ENCODE measurements around the gene PBX1. TPM values are rescaled to one million over a fixed set of nuclear protein-coding genes. Genes with fewer than 3 reads are reported as not detected.

PBX1 gene
- total RNA-seq, 1 experiment from 2014 or later: 9.8 TPM

- H3K4me2 ChIP-seq (ENCODE audit: low read length): no peak overlapping the region
- ChIA-PET CTCF (interaction anchor here (0.6 to 0.7 kb wide), 2 partner anchors 8 to 212 kb away, joined by 3 read pairs; no protein-coding TSS in a partner anchor), POLR2A (ENCODE audit: unreplicated experiment) (no interaction called here)
These were observed 65.4 kb downstream of the PBX1 start for GRCh38 chr1:164624400-164624799.

GRCh38 chr1:164625004-164625617 lies 66.1 kb downstream of the PBX1 start:
- Histone ChIP-seq H3K79me2 (ENCODE audit: low read length) (no peaks in the 10 kb centered on the region), H4K20me1 (ENCODE audit: low read length) (no peaks in the 10 kb centered on the region), H3K4me2 (ENCODE audit: low read length) (no peak overlapping the region), H3K27me3 (ENCODE audit: low read length) (no peaks in the 10 kb centered on the region), H3K9me3 (ENCODE audit: low read length) (no peaks in the 10 kb centered on the region), H3F3A (ENCODE audit: low read length, unreplicated experiment) (no peaks in the 10 kb centered on the region), H3K9ac (ENCODE audit: low read length) (no peak overlapping the region), H2AFZ (ENCODE audit: low read length) (no peak overlapping the region), H3K27ac (ENCODE audit: low read length) (no peak overlapping the region), H3K4me3 (ENCODE audit: low read length) (no peak overlapping the region), H3K9me2 (replicated peaks; ENCODE audit: low read length) (no peaks in the 10 kb centered on the region), H3K4me1 (ENCODE audit: insufficient read depth, low read length) (no peaks in the 10 kb centered on the region), H3K36me3 (ENCODE audit: low read depth, low read length) (no peaks in the 10 kb centered on the region)
- ChIA-PET POLR2A (ENCODE audit: unreplicated experiment) (no interaction called here), CTCF (interaction anchor here (0.6 to 0.8 kb wide), 3 partner anchors 9 to 211 kb away, joined by 3 read pairs; no protein-coding TSS in a partner anchor)
- ATAC-seq: peak; percentile 27; the same call in 1 of the 2 replicates
- TF ChIP-seq CTCF (conservative IDR thresholded peaks at IDR 0.05; ENCODE audit: low read depth, low read length) (peak; percentile 61), EZH2 (IDR thresholded peaks at IDR 0.05; ENCODE audit: low read length, unreplicated experiment) (no peak)
- DNase-seq: peak; percentile 54
- no TSS peak for BruUV-seq (replicated peaks)
- intact Hi-C loops (cut with micrococcal nuclease): no loop called here

More at GRCh38 chr1:164624400-164624799, 65.4 kb downstream of the PBX1 start:
- no peak for ATAC-seq
- Histone ChIP-seq H3K4me1 (ENCODE audit: insufficient read depth, low read length) (no peaks in the 10 kb centered on the region), H3K27ac (ENCODE audit: low read length) (no peak overlapping the region), H3F3A (ENCODE audit: low read length, unreplicated experiment) (no peaks in the 10 kb centered on the region), H3K9me2 (replicated peaks; ENCODE audit: low read length) (no peaks in the 10 kb centered on the region), H4K20me1 (ENCODE audit: low read length) (no peaks in the 10 kb centered on the region), H3K4me3 (ENCODE audit: low read length) (no peak overlapping the region), H3K9me3 (ENCODE audit: low read length) (no peaks in the 10 kb centered on the region), H3K36me3 (ENCODE audit: low read depth, low read length) (no peaks in the 10 kb centered on the region), H3K9ac (ENCODE audit: low read length) (no peak overlapping the region), H2AFZ (ENCODE audit: low read length) (no peak overlapping the region), H3K27me3 (ENCODE audit: low read length) (no peaks in the 10 kb centered on the region), H3K79me2 (ENCODE audit: low read length) (no peaks in the 10 kb centered on the region)
- intact Hi-C loops (cut with micrococcal nuclease): no loop called here
- TF ChIP-seq CTCF (conservative IDR thresholded peaks at IDR 0.05; ENCODE audit: low read depth, low read length): no peak
- BruUV-seq (replicated peaks): no TSS peak
- DNase-seq: no peak

- Histone ChIP-seq H3K79me2 (ENCODE audit: low read length) (no peaks in the 10 kb centered on the region), H3F3A (ENCODE audit: low read length, unreplicated experiment) (no peaks in the 10 kb centered on the region), H3K4me1 (ENCODE audit: insufficient read depth, low read length) (no peaks in the 10 kb centered on the region), H3K9me2 (replicated peaks; ENCODE audit: low read length) (no peaks in the 10 kb centered on the region), H3K9me3 (ENCODE audit: low read length) (no peaks in the 10 kb centered on the region), H4K20me1 (ENCODE audit: low read length) (no peaks in the 10 kb centered on the region), H3K4me3 (ENCODE audit: low read length) (no peak overlapping the region), H3K27ac (ENCODE audit: low read length) (no peak overlapping the region), H3K9ac (ENCODE audit: low read length) (no peak overlapping the region), H3K27me3 (ENCODE audit: low read length) (no peaks in the 10 kb centered on the region), H3K36me3 (ENCODE audit: low read depth, low read length) (no peaks in the 10 kb centered on the region), H2AFZ (ENCODE audit: low read length) (no peak overlapping the region), H3K4me2 (ENCODE audit: low read length) (no peak overlapping the region)
- no TSS peak for BruUV-seq (replicated peaks)
- ChIA-PET POLR2A (ENCODE audit: unreplicated experiment) (no interaction called here), CTCF (no interaction called here)
- DNase-seq: no peak
- TF ChIP-seq CTCF (conservative IDR thresholded peaks at IDR 0.05; ENCODE audit: low read depth, low read length): no peak
- TF ChIP-seq EZH2 (IDR thresholded peaks at IDR 0.05; ENCODE audit: low read length, unreplicated experiment): no peak
- TF ChIP-seq EZH2phosphoT487 (IDR thresholded peaks at IDR 0.05; ENCODE audit: borderline replicate concordance, low read length): no peak
- ATAC-seq: no peak
- intact Hi-C loops (cut with micrococcal nuclease): no loop called here
These were observed 69.8 kb downstream of the PBX1 start for GRCh38 chr1:164628772-164629171.
